Measurements from ENCODE around the gene PTPN1.

GRCh38 chr20:50469176-50469723 lies 40.9 kb upstream of the PTPN1 start:
- TF ChIP-seq GABPA (IDR thresholded peaks at IDR 0.05; ENCODE audit: low read depth), result no peak
- TF ChIP-seq EED (IDR thresholded peaks at IDR 0.05; ENCODE audit: low read depth), result no peak
- TF ChIP-seq SMC3 (IDR thresholded peaks at IDR 0.05; ENCODE audit: borderline replicate concordance, low read length), result no peak
- TF ChIP-seq DPF2 (IDR thresholded peaks at IDR 0.05), result no peak
- no peak for TF ChIP-seq ZBTB33 (IDR thresholded peaks at IDR 0.05)
- TF ChIP-seq RBBP5 (conservative IDR thresholded peaks at IDR 0.05), result no peak
- TF ChIP-seq FOXK2 (IDR thresholded peaks at IDR 0.05), result no peak
- no peak for TF ChIP-seq CTCF (IDR thresholded peaks at IDR 0.05 in 2 of 3, conservative IDR thresholded peaks at IDR 0.05 in 1 of 3; ENCODE audit: control insufficient read depth in 2 of 3, extremely low read depth in 1 of 3, insufficient read depth in 1 of 3, low read depth in 3 of 3, low read length in 3 of 3)
- TF ChIP-seq POU2F2 (IDR thresholded peaks at IDR 0.05; ENCODE audit: borderline replicate concordance, low read depth, low read length), result no peak
- TF ChIP-seq CHD4 (IDR thresholded peaks at IDR 0.05), result no peak

All from GM12878 (cell line).